CD4-positive, alpha-beta T cell treated with Interleukin-2 at 100 ng/mL for 4 hours (primary cell): ENCODE data around the gene PTH1R.
A peak's percentile ranks its signal among the peaks of the same experiment; 100 is the strongest.

Experiments used
- DNase-seq: peaks from one replicate; pipeline ENCODE4 v3.0.0-alpha.2; 2020; ENCODE audit warnings: low spot score

Gene PTH1R

GRCh38 chr3:46877406-46878125, at the start of gene PTH1R:
Gene PTH1R (plus strand): TSS chr3:46877721. CDS start chr3:46883560, 5,839 bp downstream.
- DNase-seq, result no peak

GRCh38 chr3:46829699-46830208, 47.8 kb upstream of the PTH1R start:
- DNase-seq, result peak; percentile 9

GRCh38 chr3:46830801-46831200, 46.7 kb upstream of the PTH1R start:
- no peak for DNase-seq

GRCh38 chr3:46831316-46831715, 46.2 kb upstream of the PTH1R start:
- no peak for DNase-seq

- DNase-seq, result no peak
Observed at GRCh38 chr3:46831841-46832240, 45.7 kb upstream of the PTH1R start.

GRCh38 chr3:46833346-46834300, 43.9 kb upstream of the PTH1R start:
- no peak for DNase-seq

- no peak for DNase-seq
Observed at GRCh38 chr3:46835054-46835453, 42.5 kb upstream of the PTH1R start.

- DNase-seq, result no peak
Observed at GRCh38 chr3:46835491-46835890, 42.0 kb upstream of the PTH1R start.

- DNase-seq, result no peak
Observed at GRCh38 chr3:46838301-46838700, 39.2 kb upstream of the PTH1R start.

GRCh38 chr3:46840491-46840890, 37.0 kb upstream of the PTH1R start:
- no peak for DNase-seq

GRCh38 chr3:46843508-46843907, 34.0 kb upstream of the PTH1R start:
- no peak for DNase-seq

GRCh38 chr3:46844397-46844796, 33.1 kb upstream of the PTH1R start:
- DNase-seq, result no peak

- DNase-seq, result no peak
Observed at GRCh38 chr3:46844881-46845312, 32.6 kb upstream of the PTH1R start.

- no peak for DNase-seq
Observed at GRCh38 chr3:46845397-46845859, 32.1 kb upstream of the PTH1R start.

GRCh38 chr3:46845860-46846623, 31.5 kb upstream of the PTH1R start:
- DNase-seq, result peak; percentile 74

- no peak for DNase-seq
Observed at GRCh38 chr3:46846624-46847542, 30.6 kb upstream of the PTH1R start.

GRCh38 chr3:46847744-46848143, 29.8 kb upstream of the PTH1R start:
- no peak for DNase-seq

- peak; percentile 18 for DNase-seq
Observed at GRCh38 chr3:46848271-46849044, 29.1 kb upstream of the PTH1R start.

- no peak for DNase-seq
Observed at GRCh38 chr3:46849045-46849631, 28.4 kb upstream of the PTH1R start.
